ENCODE measurements around the gene PNPLA2.

PNPLA2 gene

DNA sequence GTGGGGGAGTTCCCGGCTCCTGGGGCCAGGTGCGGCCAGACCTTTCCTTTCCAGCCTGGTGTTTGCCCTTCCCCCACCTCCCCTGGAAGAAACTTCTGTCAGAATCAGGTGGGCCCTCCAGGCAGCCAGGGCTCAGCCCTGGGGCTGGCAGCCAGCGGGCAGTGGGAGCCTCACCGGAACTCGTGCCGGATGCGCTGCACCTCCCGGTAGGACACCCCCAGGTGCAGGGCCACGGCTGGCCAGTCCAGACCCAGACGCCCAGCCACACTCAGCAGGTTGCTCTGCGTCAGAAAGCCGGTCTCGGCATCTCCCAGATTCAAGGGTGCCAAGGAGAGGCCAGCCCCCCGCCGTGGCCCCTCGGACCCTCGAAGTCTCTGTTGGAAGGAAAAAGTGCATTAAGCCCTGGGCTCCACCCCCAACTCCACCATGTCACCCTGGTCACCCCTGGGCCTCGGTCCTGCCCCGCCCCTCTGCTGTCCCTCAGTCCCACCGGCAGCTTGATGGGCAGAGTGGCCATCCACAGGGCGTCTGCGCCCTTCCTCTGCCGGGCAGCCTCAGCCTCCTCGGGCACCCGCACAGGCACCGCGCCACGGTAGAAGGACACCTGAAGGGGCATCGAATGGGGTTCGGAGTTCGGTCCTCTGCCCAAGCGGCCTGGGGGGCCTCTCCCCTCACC is 18.9 kb upstream of the PNPLA2 start:
- DNase-seq: no peak

DNA sequence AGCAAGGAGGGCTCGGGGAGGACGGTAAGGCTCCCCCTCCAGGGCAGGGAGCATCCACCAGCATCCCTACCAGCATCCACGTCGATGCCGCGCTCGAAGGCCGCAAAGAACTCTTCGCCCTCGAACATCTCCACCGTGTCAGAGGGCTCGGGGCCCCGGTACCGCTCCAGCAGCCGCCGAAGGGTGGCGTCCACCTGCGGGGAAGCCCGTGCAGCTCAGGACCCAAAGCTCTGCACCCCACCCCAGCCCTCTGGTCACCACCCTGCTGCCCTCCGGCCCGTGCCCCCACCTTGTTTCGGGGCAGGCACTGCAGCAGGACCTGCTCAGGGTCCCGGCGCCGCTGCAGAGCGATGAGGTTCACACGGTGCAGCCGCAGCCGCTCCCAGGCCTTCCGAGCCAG is 18.2 kb upstream of the PNPLA2 start:
- no peak for DNase-seq

DNA sequence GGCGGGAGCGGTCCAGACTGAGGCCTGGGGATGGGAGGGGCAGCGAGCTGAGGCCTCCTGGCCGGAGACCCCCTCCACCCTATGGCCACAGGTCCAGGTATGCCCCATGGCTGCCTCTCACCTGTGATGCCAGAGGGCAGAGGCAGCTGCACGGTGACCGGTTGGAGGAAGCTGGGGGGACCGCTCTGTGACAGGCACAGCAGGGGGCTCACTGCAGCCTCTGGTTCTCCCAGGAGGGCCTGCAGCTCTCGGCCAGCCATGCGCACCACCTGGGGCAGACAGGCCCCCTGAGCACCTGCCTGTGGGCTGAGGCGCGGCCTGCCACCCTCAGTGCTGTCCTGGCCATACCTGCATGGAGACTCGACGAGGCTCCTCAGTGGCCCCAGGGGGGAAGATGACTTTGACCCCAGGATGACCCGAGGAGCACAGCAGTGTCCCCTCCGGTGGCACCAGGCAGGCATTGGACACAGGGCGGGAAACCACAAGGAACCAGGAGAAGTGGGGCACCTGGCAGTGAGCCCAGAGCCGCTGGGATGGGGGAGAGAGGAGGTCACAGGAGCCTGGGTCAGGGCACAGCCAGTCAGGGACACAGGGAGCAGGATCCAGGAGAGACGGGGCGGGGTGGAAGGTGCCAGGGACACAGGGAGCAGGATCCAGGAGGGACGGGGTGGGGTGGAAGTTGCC is 17.5 kb upstream of the PNPLA2 start:
- DNase-seq: no peak

GRCh38 chr11:802018-802617 is 16.6 kb upstream of the PNPLA2 start:
- DNase-seq: no peak

- DNase-seq: no peak
Measured at GRCh38 chr11:802693-803466, 15.8 kb upstream of the PNPLA2 start.

GRCh38 chr11:803467-803742 is 15.3 kb upstream of the PNPLA2 start:
- DNase-seq: no peak

- DNase-seq: no peak
Measured at GRCh38 chr11:803770-804598, 14.7 kb upstream of the PNPLA2 start.

DNA sequence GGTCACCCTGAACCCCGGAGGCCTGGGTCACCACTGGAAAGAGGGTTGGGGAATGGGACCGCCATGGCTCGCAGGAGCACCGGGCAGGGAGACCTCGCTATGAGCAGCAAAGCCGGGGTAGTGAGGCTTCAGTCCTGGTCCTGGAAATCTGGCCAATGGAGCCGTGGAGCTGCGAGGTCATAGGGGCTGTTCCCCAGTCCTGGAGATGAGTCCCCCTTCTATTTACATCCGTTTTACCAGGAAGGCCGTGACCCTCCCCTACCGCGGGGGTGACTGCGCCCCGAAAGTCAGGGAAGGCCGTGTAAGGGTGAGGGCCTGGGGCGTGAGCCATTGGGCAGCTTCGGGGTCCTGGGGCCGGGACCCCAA is 14.1 kb upstream of the PNPLA2 start:
- DNase-seq: no peak

DNA sequence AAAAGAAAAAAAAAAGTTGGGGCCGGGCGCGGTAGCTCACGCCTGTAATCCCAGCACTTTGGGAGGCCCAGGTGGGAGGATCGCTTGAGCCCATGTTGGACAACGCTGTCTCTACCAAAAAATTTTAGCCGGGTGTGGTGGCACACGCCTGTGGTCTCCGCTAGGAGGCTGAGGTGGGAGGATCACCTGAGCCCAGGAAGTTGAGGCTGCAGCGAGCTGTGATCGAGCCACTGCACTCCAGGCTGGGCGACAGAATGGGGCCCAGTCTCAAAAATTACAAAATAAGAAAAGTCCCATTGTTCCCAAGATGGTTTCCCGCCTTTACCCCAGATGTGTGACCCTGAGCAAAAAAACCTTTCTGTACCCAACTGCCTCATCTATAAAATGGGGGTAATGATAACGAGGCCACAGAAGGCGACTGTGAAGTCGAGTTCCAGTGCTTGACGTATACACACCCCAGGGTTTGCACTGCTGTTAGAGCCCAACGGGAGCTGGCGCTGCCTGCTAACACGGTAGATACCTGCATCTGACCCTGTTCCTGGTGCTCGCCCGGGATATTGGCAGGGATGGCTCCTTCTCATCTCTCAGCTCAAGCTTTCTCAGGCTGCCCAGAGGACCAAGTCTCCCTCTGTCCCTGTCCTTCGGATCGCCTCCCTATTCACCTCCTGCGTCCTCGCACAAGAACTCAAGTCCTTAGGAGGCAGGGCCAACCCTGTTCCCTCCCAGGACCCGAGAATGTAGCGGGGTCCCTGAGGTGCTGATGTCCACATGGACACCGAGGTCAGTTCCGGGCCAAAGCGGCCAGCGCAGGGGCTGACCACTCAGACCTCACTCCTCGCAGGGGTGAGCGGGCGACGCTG is 10.1 kb upstream of the PNPLA2 start:
- no peak for DNase-seq

DNA sequence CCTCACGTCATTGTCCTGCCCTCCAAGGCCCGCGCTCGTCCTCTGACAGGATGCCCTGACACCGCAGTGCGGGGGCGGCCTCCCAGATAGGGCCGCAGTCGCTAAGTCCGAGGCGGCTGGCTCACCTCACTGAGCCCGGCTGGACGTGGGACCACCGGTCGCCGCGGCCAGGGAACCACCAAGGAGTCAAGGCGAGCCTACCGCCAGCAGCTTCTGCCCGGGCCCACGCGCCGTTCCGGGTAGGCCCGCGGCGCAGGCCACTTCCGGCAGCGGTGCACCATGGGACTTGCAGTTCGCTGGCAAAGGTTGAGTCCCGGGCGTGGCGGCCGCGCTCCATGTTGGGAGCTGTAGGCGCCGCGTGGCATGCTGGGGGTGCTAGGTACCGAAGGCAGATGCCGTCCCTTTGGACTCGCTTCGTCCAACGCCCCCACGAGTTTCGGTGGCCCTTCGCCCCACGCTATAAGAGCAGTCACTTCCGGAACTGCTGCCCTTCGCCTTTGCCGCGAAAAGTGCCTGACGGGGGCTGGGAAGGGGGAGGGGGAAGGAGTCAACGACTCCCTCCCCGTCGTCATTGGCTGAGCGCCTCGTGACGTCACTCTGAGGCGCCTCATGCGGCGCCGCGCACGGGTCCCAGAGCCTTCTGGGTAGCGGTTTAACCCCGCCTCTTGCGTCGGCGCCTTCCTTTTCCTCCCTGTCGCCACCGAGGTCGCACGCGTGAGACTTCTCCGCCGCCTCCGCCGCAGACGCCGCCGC is 9.3 kb upstream of the PNPLA2 start, which contains the start of gene RPLP2:
TSS of gene RPLP2 (plus strand) at position 681 of the 753 bp plus-strand sequence. CDS start 268 bp downstream, outside the sequence.
- DNase-seq: peak; percentile 66

DNA sequence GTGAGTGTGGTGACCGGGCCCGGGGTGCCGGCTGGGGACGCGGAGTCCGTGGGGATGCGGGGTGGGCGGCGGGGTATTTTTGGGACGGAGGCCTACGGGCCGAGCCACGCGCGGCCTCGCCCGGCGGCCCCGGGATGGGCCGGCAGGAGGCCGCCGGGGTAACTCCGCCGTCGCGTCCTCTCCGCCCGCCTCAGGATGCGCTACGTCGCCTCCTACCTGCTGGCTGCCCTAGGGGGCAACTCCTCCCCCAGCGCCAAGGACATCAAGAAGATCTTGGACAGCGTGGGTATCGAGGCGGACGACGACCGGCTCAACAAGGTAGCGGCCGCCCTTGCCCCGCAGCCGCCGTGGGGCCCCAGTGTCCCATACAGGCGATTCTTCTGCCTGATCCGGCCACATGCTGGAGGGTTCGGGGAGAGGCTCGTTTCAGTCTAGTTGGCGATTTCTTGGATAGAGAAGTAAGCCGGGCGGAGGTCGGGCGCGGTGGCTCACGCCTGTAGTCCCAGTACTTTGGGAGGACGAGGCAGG is 8.6 kb upstream of the PNPLA2 start:
- no peak for DNase-seq

DNA sequence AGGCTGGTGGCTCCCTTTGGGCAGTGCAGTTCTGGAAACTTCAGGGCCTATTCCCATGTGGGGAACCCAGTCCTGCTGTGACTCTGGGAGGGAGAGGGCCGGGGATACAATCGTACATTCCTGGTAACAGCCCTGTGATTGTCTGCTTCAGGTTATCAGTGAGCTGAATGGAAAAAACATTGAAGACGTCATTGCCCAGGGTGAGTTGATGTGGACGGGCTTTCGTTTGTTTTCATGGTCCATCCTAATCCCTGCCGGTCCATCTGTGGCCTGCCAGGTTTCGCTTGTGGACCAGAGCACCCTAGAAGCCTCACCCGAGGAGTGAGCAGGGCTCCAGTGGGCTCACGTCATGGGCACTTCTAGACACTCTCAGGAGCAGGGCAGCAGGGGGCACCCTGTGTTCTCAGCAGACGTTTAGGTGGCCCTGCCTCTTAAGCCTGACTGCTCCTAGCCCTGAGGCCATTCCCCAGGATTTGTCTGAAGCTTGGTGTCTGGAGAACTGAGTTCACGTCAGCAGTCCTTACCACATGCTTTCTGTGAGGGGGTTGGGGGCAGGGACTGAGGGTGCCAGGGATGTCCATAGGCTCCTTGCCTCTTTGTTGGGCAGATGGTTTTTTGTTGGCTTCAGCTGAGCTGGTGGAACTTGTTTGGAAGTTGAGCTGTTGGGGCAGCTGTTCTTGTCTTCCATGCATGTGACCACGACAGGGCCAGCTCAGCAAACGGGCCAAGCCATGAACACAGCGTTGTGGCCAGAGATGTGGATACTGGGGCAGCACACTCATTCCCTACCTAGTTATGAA is 7.1 kb upstream of the PNPLA2 start:
- DNase-seq: no peak

- no peak for DNase-seq
Measured at GRCh38 chr11:812390-812789, 6.3 kb upstream of the PNPLA2 start.

GRCh38 chr11:813072-813455 is 5.7 kb upstream of the PNPLA2 start:
- no peak for DNase-seq

- DNase-seq: no peak
Measured at GRCh38 chr11:813456-814096, 5.1 kb upstream of the PNPLA2 start.

- no peak for DNase-seq
Measured at GRCh38 chr11:815675-816432, 2.9 kb upstream of the PNPLA2 start.

DNA sequence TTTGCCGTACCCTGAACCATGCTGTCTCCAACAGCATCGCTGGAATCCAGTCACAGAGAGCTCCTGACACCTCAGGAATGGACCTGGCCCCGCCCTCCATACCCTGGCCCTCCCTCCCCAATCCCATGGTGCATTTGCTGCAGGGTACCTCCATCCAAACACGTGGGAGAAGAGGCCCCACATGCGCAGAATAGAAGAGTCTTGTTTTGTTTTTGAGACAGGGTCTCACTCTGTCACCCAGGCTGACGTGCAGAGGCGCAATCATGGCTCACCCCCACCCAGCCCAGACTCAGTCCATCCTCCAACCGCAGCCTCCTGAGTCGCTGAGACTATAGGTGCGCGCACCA is 2.3 kb upstream of the PNPLA2 start:
- no peak for DNase-seq

- no peak for DNase-seq
Measured at GRCh38 chr11:819129-819931, 616 bp downstream of the PNPLA2 start.

Measured in SHP77 treated with DMSO at 0.1 percent for 48 hours (cell line).